ENCODE results near the gene TAAR9. TPM values are rescaled to one million over a fixed set of nuclear protein-coding genes. Genes with fewer than 3 reads are reported as not detected.

TAAR9 gene
- total RNA-seq, 1 donor from 2014 or later: not detected

DNA sequence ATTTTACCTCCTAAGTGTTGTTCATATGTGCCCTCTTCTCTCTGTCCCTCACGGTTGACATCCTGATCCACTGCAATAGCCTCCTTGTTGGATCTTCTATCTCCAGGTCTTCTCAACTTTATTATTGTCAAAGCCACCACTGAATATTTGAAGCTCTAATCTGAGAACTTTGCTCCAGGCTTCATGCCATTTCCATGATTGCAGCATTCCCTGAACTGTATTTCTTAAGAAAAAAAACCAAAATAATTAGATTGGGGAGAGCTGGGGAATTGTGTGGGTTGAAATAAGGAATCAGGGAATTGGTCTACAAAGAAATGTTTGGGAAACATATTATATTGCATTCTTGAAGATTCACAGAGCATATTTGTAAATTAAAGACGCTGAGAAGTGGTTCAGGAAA is 22.7 kb upstream of the TAAR9 start:
- no peaks in the 10 kb centered on the region for H3K36me3 Mint-ChIP-seq (ENCODE audit: insufficient read depth)
- no peak for DNase-seq (ENCODE audit: low spot score, unreplicated experiment)
- H3K9me3 Mint-ChIP-seq (ENCODE audit: low read depth): no peaks in the 10 kb centered on the region
- no peak overlapping the region for H3K27ac Mint-ChIP-seq
- H3K27me3 Mint-ChIP-seq: peaks cover 9% of the 10 kb centered on the region
- H3K4me1 Mint-ChIP-seq (ENCODE audit: low read depth): peaks cover 23% of the 10 kb centered on the region
- TF ChIP-seq, protein P1, sequence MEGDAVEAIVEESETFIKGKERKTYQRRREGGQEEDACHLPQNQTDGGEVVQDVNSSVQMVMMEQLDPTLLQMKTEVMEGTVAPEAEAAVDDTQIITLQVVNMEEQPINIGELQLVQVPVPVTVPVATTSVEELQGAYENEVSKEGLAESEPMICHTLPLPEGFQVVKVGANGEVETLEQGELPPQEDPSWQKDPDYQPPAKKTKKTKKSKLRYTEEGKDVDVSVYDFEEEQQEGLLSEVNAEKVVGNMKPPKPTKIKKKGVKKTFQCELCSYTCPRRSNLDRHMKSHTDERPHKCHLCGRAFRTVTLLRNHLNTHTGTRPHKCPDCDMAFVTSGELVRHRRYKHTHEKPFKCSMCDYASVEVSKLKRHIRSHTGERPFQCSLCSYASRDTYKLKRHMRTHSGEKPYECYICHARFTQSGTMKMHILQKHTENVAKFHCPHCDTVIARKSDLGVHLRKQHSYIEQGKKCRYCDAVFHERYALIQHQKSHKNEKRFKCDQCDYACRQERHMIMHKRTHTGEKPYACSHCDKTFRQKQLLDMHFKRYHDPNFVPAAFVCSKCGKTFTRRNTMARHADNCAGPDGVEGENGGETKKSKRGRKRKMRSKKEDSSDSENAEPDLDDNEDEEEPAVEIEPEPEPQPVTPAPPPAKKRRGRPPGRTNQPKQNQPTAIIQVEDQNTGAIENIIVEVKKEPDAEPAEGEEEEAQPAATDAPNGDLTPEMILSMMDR (IDR thresholded peaks at IDR 0.05; ENCODE audit: unreplicated experiment): no peak
- H3K4me3 Mint-ChIP-seq (ENCODE audit: low read depth): no peak overlapping the region

DNA sequence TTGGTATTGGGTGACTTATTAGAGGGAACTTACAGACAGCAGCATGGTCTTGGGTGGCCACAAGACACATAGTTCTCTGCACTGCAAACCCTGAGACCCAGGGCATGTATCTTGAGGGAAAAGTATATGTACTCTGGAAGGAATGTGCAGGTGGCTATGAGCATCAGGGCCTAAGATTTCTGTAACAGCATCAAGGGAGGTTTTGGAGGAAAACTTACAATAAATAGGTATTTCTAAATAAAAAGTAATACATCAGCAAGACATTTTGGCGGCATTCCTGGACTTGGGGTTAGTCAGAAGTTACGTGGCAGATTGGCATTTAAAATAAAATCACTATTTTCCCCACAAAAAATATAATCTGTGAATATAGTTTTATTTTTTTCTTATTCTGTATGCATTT is 17.1 kb upstream of the TAAR9 start:
- Mint-ChIP-seq H3K36me3 (ENCODE audit: insufficient read depth) (no peaks in the 10 kb centered on the region), H3K27ac (no peak overlapping the region), H3K9me3 (ENCODE audit: low read depth) (no peaks in the 10 kb centered on the region), H3K4me1 (ENCODE audit: low read depth) (no peaks in the 10 kb centered on the region), H3K4me3 (ENCODE audit: low read depth) (no peak overlapping the region), H3K27me3 (peaks cover 4% of the 10 kb centered on the region)
- TF ChIP-seq, protein P1 (IDR thresholded peaks at IDR 0.05; ENCODE audit: unreplicated experiment): no peak
- DNase-seq (ENCODE audit: low spot score, unreplicated experiment): no peak

DNA sequence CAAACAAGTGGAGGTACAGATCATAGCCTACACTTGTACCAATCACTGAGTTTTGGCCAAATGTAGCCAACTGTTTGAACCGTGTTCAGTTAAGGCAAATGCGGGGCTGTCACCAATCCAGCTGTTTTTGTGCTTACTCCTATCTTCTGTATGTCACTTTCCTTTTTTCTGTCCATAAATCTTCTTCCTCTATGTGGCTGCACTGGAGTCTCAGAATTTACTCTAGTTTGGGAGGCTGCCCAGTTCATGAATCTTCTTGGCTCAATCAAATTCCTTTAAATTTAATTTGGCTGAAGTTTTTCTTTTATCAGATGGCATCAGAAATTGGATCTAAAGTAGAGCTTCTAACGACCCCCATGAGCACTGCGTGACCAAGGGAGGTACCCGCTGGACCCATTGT is 13.4 kb upstream of the TAAR9 start:
- Mint-ChIP-seq H3K36me3 (ENCODE audit: insufficient read depth) (no peaks in the 10 kb centered on the region), H3K27me3 (peaks cover 3% of the 10 kb centered on the region)
- TF ChIP-seq, protein P1 (IDR thresholded peaks at IDR 0.05; ENCODE audit: unreplicated experiment): no peak

DNA sequence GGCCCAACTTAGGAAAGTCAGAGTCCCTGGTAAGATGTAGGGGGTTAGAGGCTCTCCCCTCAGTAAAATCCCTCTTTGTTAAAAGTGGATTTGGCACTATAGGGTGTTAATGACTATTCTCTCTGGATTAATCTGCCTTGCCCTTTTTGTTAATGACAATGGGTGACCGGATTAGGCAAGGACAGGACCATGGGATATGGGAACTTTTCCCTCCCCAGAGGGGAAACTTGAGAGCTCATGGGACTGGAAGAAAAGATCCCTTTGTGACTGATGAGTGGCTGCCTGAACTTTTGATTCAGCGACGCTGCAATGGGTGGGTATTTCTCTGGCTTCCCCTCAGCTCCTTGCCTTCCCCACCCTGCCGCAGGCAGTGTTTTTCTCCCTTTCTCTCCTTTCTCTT is 12.2 kb upstream of the TAAR9 start:
- Mint-ChIP-seq H3K27me3 (peaks cover 3% of the 10 kb centered on the region), H3K36me3 (ENCODE audit: insufficient read depth) (no peaks in the 10 kb centered on the region), H3K9me3 (ENCODE audit: low read depth) (no peaks in the 10 kb centered on the region), H3K27ac (no peak overlapping the region), H3K4me1 (ENCODE audit: low read depth) (no peaks in the 10 kb centered on the region), H3K4me3 (ENCODE audit: low read depth) (no peak overlapping the region)
- TF ChIP-seq, protein P1 (IDR thresholded peaks at IDR 0.05; ENCODE audit: unreplicated experiment): no peak
- no peak for DNase-seq (ENCODE audit: low spot score, unreplicated experiment)

More for the DNA sequence above, 13.4 kb upstream of the TAAR9 start:
- H3K4me3 Mint-ChIP-seq (ENCODE audit: low read depth): no peak overlapping the region
- H3K9me3 Mint-ChIP-seq (ENCODE audit: low read depth): no peaks in the 10 kb centered on the region
- H3K27ac Mint-ChIP-seq: no peak overlapping the region
- no peaks in the 10 kb centered on the region for H3K4me1 Mint-ChIP-seq (ENCODE audit: low read depth)
- DNase-seq (ENCODE audit: low spot score, unreplicated experiment): no peak

DNA sequence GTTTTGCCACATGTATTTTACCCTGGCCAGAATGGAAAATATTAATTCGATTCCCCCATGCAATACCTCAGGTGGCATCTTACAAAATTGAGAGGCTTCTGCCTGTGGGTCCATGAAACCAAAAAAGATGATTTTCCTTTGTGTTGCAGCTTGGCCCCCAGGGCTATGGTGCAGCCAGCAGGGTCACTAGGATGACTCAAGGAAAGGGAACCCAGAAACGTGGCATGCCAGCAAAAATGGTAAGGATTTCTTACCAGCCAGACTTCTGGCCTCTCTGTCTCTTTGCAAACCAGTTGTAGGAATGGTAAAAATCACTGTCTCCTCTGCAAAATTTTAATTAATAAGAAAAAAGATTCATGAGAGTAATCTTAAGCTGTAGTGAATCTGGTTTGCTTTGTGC is 11.6 kb upstream of the TAAR9 start:
- DNase-seq (ENCODE audit: low spot score, unreplicated experiment): no peak
- Mint-ChIP-seq H3K9me3 (ENCODE audit: low read depth) (no peaks in the 10 kb centered on the region), H3K4me1 (ENCODE audit: low read depth) (no peaks in the 10 kb centered on the region), H3K4me3 (ENCODE audit: low read depth) (no peak overlapping the region), H3K27ac (no peak overlapping the region), H3K36me3 (ENCODE audit: insufficient read depth) (no peaks in the 10 kb centered on the region), H3K27me3 (peaks cover 3% of the 10 kb centered on the region)
- TF ChIP-seq, protein P1 (IDR thresholded peaks at IDR 0.05; ENCODE audit: unreplicated experiment): no peak
